ENCODE results near the gene TGFBR3. TPM values are rescaled to one million over a fixed set of nuclear protein-coding genes. Genes with fewer than 3 reads are reported as not detected.

TGFBR3 gene
- polyA plus RNA-seq, 1 experiment = 8.2 TPM

DNA sequence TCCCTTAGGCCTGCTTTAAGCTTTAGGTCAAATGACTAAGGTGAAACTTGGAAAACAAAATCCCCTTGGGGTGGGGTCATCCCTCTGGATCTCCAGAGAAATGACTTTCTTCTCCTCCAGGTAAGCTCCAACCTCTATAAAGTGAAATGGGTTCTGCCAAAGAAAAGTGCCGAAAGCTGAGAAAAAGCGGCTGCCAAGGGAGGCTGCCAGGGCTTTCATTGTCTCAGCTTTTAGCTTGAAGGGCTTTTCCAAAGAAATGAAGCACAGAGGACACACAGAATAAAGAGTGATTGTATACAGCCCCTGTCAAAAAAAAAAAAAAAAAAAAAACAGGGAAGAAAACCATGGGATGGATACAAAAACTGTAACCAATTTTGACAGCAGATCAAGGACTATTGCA, 126.9 kb downstream of the TGFBR3 start:
- TF ChIP-seq, protein P1, sequence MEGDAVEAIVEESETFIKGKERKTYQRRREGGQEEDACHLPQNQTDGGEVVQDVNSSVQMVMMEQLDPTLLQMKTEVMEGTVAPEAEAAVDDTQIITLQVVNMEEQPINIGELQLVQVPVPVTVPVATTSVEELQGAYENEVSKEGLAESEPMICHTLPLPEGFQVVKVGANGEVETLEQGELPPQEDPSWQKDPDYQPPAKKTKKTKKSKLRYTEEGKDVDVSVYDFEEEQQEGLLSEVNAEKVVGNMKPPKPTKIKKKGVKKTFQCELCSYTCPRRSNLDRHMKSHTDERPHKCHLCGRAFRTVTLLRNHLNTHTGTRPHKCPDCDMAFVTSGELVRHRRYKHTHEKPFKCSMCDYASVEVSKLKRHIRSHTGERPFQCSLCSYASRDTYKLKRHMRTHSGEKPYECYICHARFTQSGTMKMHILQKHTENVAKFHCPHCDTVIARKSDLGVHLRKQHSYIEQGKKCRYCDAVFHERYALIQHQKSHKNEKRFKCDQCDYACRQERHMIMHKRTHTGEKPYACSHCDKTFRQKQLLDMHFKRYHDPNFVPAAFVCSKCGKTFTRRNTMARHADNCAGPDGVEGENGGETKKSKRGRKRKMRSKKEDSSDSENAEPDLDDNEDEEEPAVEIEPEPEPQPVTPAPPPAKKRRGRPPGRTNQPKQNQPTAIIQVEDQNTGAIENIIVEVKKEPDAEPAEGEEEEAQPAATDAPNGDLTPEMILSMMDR (IDR thresholded peaks at IDR 0.05; ENCODE audit: insufficient read depth, low read depth, low read length) = no peak
- POLR2A ChIA-PET = no interaction called here
- CTCF ChIA-PET = interaction anchor here (0.6 to 1.4 kb wide), 2 partner anchors 127 to 243 kb away, joined by 3 to 4 read pairs; partner anchors contain the start of gene TGFBR3

DNA sequence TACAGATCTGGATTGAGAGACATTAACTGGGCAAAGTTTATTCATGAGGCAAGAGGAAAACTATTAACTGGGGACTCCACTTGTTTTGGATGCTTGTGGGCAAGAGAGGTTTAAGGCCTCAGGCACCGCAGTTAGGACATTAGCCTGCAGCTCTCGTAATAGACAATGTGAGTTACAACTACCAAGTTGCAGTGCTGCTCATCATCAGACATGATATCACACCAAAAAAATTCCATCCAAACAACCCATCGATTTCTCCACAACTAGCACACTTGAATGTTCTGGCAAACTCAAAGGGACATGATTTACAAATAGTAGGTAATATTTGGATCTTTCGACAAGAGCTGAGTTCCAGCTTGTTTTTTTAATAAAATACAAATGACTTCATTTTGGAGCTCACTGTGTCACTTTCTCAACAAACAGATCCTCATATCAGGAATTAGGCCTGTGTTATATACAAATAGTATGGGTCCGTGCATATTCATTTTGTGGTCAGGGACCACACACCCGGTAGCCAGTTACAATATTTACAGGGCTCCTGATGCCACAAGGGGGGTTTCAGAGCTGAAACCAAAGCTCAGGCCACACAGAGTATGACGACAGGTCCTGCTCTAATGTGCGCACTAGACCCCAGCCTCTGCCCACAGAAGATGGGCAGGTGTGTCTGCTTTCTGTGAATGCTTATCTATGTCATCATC, 128.0 kb downstream of the TGFBR3 start:
- no peaks in the 10 kb centered on the region for H3K27me3 ChIP-seq (ENCODE audit: control insufficient read depth, insufficient read depth, low read length)
- ChIA-PET CTCF (interaction anchor here (0.6 to 1.4 kb wide), 6 partner anchors 11 to 244 kb away, joined by 3 to 4 read pairs (median 4); partner anchors contain the start of gene TGFBR3), POLR2A (interaction anchor here (0.6 kb wide), 1 partner anchor 149 kb away, joined by 3 read pairs; no protein-coding TSS in a partner anchor)
- DNase-seq (ENCODE audit: low read depth) = peak; percentile 84
- H3K4me3 ChIP-seq (ENCODE audit: low read depth, low read length) = no peak overlapping the region
- TF ChIP-seq, protein P1 (IDR thresholded peaks at IDR 0.05; ENCODE audit: insufficient read depth, low read depth, low read length) = no peak
- H3K36me3 ChIP-seq (ENCODE audit: control insufficient read depth, insufficient read depth, low read length) = no peaks in the 10 kb centered on the region

More for the DNA sequence above, 126.9 kb downstream of the TGFBR3 start:
- no peak for DNase-seq (ENCODE audit: low read depth)
- H3K36me3 ChIP-seq (ENCODE audit: control insufficient read depth, insufficient read depth, low read length) = no peaks in the 10 kb centered on the region; the same call in 1 of the 2 replicates
- H3K27me3 ChIP-seq (ENCODE audit: control insufficient read depth, insufficient read depth, low read length) = no peaks in the 10 kb centered on the region
- no peak overlapping the region for H3K4me3 ChIP-seq (ENCODE audit: low read depth, low read length)

DNA sequence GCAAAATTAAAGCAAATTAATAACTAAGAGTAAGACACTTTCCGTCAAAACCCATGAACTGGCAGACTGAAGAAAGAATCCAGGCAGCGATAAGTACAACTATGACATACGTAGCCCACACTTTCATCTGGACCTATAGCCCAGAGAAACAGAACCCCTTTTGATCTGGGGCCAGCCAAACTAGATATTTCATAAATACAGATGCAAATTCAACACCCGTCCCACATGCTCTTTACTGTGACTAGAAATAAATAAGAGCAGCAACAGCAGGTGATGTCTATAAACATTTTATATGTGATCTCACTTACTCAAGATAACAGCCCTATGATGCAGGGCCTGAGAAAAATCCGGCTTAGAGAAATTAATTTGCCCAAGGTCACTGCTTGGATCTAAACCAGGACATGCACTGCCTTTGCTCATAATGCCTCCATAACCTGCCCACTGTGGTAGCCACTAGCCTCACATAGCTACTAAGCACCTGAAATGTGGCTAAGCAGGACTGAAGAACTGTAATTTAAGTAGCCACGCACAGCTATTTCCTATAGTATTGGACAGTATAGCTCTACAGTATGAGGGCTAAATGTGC, 130.2 kb downstream of the TGFBR3 start:
- POLR2A ChIA-PET = no interaction called here

DNA sequence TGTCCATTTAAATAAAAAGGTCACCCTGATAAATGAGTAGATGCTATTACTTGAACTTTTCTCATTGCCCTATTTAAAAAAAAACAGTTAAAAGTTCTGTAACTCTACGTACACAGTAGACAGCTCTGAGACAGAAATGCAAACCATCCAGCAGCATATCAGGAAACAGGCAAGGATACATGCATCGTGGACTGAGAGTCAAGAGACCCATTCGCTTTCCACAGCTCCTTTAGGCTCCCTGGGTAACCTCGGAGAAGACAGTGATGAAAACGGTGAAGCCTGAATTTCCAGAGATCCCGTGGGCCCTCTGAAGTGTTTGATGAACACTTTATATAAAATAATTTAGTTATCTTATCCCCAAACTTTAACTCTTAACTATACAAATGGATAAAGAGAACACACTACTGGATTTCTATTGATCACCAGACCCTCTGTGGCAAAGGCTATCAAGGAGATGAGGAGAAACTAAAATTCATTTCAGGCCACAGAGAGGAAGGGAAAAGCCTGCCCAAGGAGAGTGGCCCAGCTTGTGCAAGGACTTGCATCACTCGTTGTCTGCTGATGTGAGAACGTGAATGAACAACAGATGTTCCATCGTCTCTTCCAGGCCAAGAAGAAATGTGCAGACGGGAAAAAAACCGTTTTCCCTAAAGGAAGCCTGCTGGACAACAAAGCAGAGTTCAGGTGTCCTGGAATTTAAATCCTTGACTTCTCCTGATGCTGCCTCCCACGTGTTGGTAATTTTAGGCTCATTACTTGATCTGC, 131.0 kb downstream of the TGFBR3 start:
- CTCF ChIA-PET = interaction anchor here (0.6 to 1.2 kb wide), 3 partner anchors 9 to 161 kb away, joined by 3 to 5 read pairs (median 3); no protein-coding TSS in a partner anchor

More for the DNA sequence above, 130.2 kb downstream of the TGFBR3 start:
- Histone ChIP-seq H3K27me3 (ENCODE audit: control insufficient read depth, insufficient read depth, low read length) (no peaks in the 10 kb centered on the region), H3K36me3 (ENCODE audit: control insufficient read depth, insufficient read depth, low read length) (no peaks in the 10 kb centered on the region), H3K4me3 (ENCODE audit: low read depth, low read length) (no peak overlapping the region)
- DNase-seq (ENCODE audit: low read depth) = no peak
- TF ChIP-seq, protein P1 (IDR thresholded peaks at IDR 0.05; ENCODE audit: insufficient read depth, low read depth, low read length) = no peak
- CTCF ChIA-PET = no interaction called here

More for the DNA sequence above, 131.0 kb downstream of the TGFBR3 start:
- DNase-seq (ENCODE audit: low read depth) = peak; percentile 57
- no peaks in the 10 kb centered on the region for H3K36me3 ChIP-seq (ENCODE audit: control insufficient read depth, insufficient read depth, low read length)
- TF ChIP-seq, protein P1 (IDR thresholded peaks at IDR 0.05; ENCODE audit: insufficient read depth, low read depth, low read length) = no peak
- H3K4me3 ChIP-seq (ENCODE audit: low read depth, low read length) = no peak overlapping the region
- no peaks in the 10 kb centered on the region for H3K27me3 ChIP-seq (ENCODE audit: control insufficient read depth, insufficient read depth, low read length)
- POLR2A ChIA-PET = interaction anchor here (0.6 kb wide), 1 partner anchor 24 kb away, joined by 6 read pairs; no protein-coding TSS in a partner anchor
